Measurements from ENCODE around the gene RASGRF2. TPM values are rescaled to one million over a fixed set of nuclear protein-coding genes. Genes with fewer than 3 reads are reported as not detected.

The RASGRF2 gene
- total and polyA plus RNA-seq, 2 of the 13 experiments (the other 11 are each of a cell fraction or from before 2014, with no cell fraction given), result 23.6 to 29.0 TPM

- TF ChIP-seq CSRNP1 (CRISPR knock-in tag; IDR thresholded peaks at IDR 0.05) (no peak), NFIC (IDR thresholded peaks at IDR 0.05; ENCODE audit: low read length) (no peak), PRDM10 (CRISPR knock-in tag; IDR thresholded peaks at IDR 0.05; ENCODE audit: low read depth) (peak; percentile 81), ATF4 (CRISPR knock-in tag; IDR thresholded peaks at IDR 0.05) (peak in 1 of 2 experiments; percentile 73; a peak in 2 of 4 replicates), RBM22 (optimal IDR thresholded peaks at IDR 0.05; ENCODE audit: low read length) (no peak), TCF7L2 (IDR thresholded peaks at IDR 0.05; ENCODE audit: low read depth, low read length) (no peak), ZBTB7A (CRISPR knock-in tag; IDR thresholded peaks at IDR 0.05) (no peak), ZNF160 (CRISPR knock-in tag; IDR thresholded peaks at IDR 0.05) (no peak), JARID2 (CRISPR knock-in tag; IDR thresholded peaks at IDR 0.05; ENCODE audit: insufficient replicate concordance) (no peak), ZNF761 (CRISPR knock-in tag; conservative IDR thresholded peaks at IDR 0.05) (no peak), U2AF1 (optimal IDR thresholded peaks at IDR 0.05; ENCODE audit: low read depth, low read length) (no peak), NCOA5 (CRISPR knock-in tag; IDR thresholded peaks at IDR 0.05) (no peak), HNRNPK (IDR thresholded peaks at IDR 0.05; ENCODE audit: low read depth, low read length, poor library complexity, severe bottlenecking) (no peak), HMG20A (CRISPR knock-in tag; IDR thresholded peaks at IDR 0.05; ENCODE audit: borderline replicate concordance) (peak; percentile 53; the same call in 1 of the 2 replicates), LRRFIP1 (CRISPR knock-in tag; conservative IDR thresholded peaks at IDR 0.05) (no peak), SP140L (CRISPR knock-in tag; IDR thresholded peaks at IDR 0.05; ENCODE audit: borderline replicate concordance) (no peak), TEAD3 (CRISPR knock-in tag; optimal IDR thresholded peaks at IDR 0.05; ENCODE audit: borderline replicate concordance) (no peak), ZNF121 (CRISPR knock-in tag; IDR thresholded peaks at IDR 0.05) (no peak), PHF5A (CRISPR knock-in tag; IDR thresholded peaks at IDR 0.05; ENCODE audit: low read depth, unreplicated experiment) (no peak)
These were observed 308.5 kb downstream of the RASGRF2 start (continued) for GRCh38 chr5:81268521-81269196.

All from HepG2 (cell line).